ENCODE data around the gene SAMD14. TPM values are rescaled to one million over a fixed set of nuclear protein-coding genes. Genes with fewer than 3 reads are reported as not detected.

SAMD14 gene
- total RNA-seq, 1 experiment from 2014 or later: not detected

- Mint-ChIP-seq H3K27ac (ENCODE audit: unreplicated experiment) (no peak overlapping the region), H3K4me1 (ENCODE audit: low read depth, unreplicated experiment) (peaks cover 4% of the 10 kb centered on the region), H3K36me3 (ENCODE audit: insufficient read depth, unreplicated experiment) (peaks cover 12% of the 10 kb centered on the region), H3K9me3 (ENCODE audit: low read depth, unreplicated experiment) (no peaks in the 10 kb centered on the region), H3K27me3 (ENCODE audit: unreplicated experiment) (no peaks in the 10 kb centered on the region), H3K4me3 (ENCODE audit: low read depth, unreplicated experiment) (no peak overlapping the region)
- BruUV-seq (replicated peaks): no TSS peak
- no peak for DNase-seq
- no peak for TF ChIP-seq CTCF (IDR thresholded peaks at IDR 0.05; ENCODE audit: unreplicated experiment)
- intact Hi-C loops (cut with micrococcal nuclease; ENCODE audit: unreplicated experiment): no loop called here
- CTCF ChIA-PET: interaction anchor here (1.1 kb wide), 1 partner anchor 14 kb away, joined by 4 read pairs; no protein-coding TSS in a partner anchor
Observed at GRCh38 chr17:50107790-50108414, 22.1 kb downstream of the SAMD14 start.

- intact Hi-C loops (cut with micrococcal nuclease; ENCODE audit: unreplicated experiment): no loop called here
- H3K27ac Mint-ChIP-seq (ENCODE audit: unreplicated experiment): no peak overlapping the region
- no peak overlapping the region for H3K4me3 Mint-ChIP-seq (ENCODE audit: low read depth, unreplicated experiment)
- no peaks in the 10 kb centered on the region for H3K9me3 Mint-ChIP-seq (ENCODE audit: low read depth, unreplicated experiment)
- H3K4me1 Mint-ChIP-seq (ENCODE audit: low read depth, unreplicated experiment): peaks cover 18% of the 10 kb centered on the region
- H3K27me3 Mint-ChIP-seq (ENCODE audit: unreplicated experiment): no peaks in the 10 kb centered on the region
- DNase-seq: no peak
- H3K36me3 Mint-ChIP-seq (ENCODE audit: insufficient read depth, unreplicated experiment): peaks cover 18% of the 10 kb centered on the region
- no TSS peak for BruUV-seq (replicated peaks)
- no peak for TF ChIP-seq CTCF (IDR thresholded peaks at IDR 0.05; ENCODE audit: unreplicated experiment)
- CTCF ChIA-PET: no interaction called here
Observed at GRCh38 chr17:50106393-50107131, 23.4 kb downstream of the SAMD14 start.

GRCh38 chr17:50105811-50106210 is 24.1 kb downstream of the SAMD14 start:
- no peaks in the 10 kb centered on the region for H3K9me3 Mint-ChIP-seq (ENCODE audit: low read depth, unreplicated experiment)
- H3K27me3 Mint-ChIP-seq (ENCODE audit: unreplicated experiment): no peaks in the 10 kb centered on the region
- no peak for DNase-seq
- H3K4me3 Mint-ChIP-seq (ENCODE audit: low read depth, unreplicated experiment): no peak overlapping the region
- intact Hi-C loops (cut with micrococcal nuclease; ENCODE audit: unreplicated experiment): no loop called here
- H3K27ac Mint-ChIP-seq (ENCODE audit: unreplicated experiment): no peak overlapping the region
- BruUV-seq (replicated peaks): no TSS peak
- H3K4me1 Mint-ChIP-seq (ENCODE audit: low read depth, unreplicated experiment): peaks cover 25% of the 10 kb centered on the region
- CTCF ChIA-PET: no interaction called here
- peaks cover 25% of the 10 kb centered on the region for H3K36me3 Mint-ChIP-seq (ENCODE audit: insufficient read depth, unreplicated experiment)
- TF ChIP-seq CTCF (IDR thresholded peaks at IDR 0.05; ENCODE audit: unreplicated experiment): no peak

- no peak for TF ChIP-seq CTCF (IDR thresholded peaks at IDR 0.05; ENCODE audit: unreplicated experiment)
- no TSS peak for BruUV-seq (replicated peaks)
- Mint-ChIP-seq H3K27ac (ENCODE audit: unreplicated experiment) (no peak overlapping the region), H3K9me3 (ENCODE audit: low read depth, unreplicated experiment) (no peaks in the 10 kb centered on the region), H3K4me3 (ENCODE audit: low read depth, unreplicated experiment) (no peak overlapping the region), H3K27me3 (ENCODE audit: unreplicated experiment) (no peaks in the 10 kb centered on the region), H3K36me3 (ENCODE audit: insufficient read depth, unreplicated experiment) (peaks cover 34% of the 10 kb centered on the region), H3K4me1 (ENCODE audit: low read depth, unreplicated experiment) (peaks cover 41% of the 10 kb centered on the region)
- intact Hi-C loops (cut with micrococcal nuclease; ENCODE audit: unreplicated experiment): no loop called here
- no peak for DNase-seq
- CTCF ChIA-PET: interaction anchor here (0.8 to 2.0 kb wide), 3 partner anchors 10 to 48 kb away, joined by 3 to 5 read pairs (median 5); no protein-coding TSS in a partner anchor
Observed at GRCh38 chr17:50103941-50104340, 26.0 kb downstream of the SAMD14 start.
